OCI-LY7 (cell line): ENCODE results near the gene GALNT9. TPM values are rescaled to one million over a fixed set of nuclear protein-coding genes. Genes with fewer than 3 reads are reported as not detected.

Experiments used
- BruUV-seq: library from RNA; stranded (reverse); fragments of 400-500 nt; replicated peaks from 2 replicates; lab custom pipeline; 2021; lab: Mats Ljungman, UMichigan
- CTCF ChIA-PET: fragments of 300-600 bp; sonication (Branson Sonifier 250); formaldehyde crosslinking; loops from one replicate; lab custom pipeline; 2022; ENCODE audit warnings: antibody characterized with exemption; ENCODE audit not compliant: unreplicated experiment; lab: Charles Lee
- POLR2A ChIA-PET: fragments of 300-600 bp; sonication (Branson Sonifier 250); formaldehyde crosslinking; loops from one replicate; lab custom pipeline; 2022; ENCODE audit warnings: antibody characterized with exemption; lab: Charles Lee
- DNase-seq: peaks from one replicate; pipeline ENCODE4 v3.0.0-alpha.2; 2015; ENCODE audit warnings: low spot score
- H2AFZ ChIP-seq: fragments of 200-600 bp; sonication (generic), shearing (Covaris generic); 2 replicates; pipeline ENCODE4 v1.6.1; 2014; ENCODE audit warnings: mild to moderate bottlenecking, antibody characterized with exemption, low read length, moderate library complexity
- H3K27ac ChIP-seq: fragments of 200-600 bp; sonication (generic); 2 replicates; pipeline ENCODE4 v1.5.1; 2014; ENCODE audit warnings: mixed run types, low read depth, mild to moderate bottlenecking, moderate library complexity, low read length, inconsistent platforms; ENCODE audit not compliant: poor library complexity, severe bottlenecking
- H3K36me3 ChIP-seq: fragments of 200-600 bp; sonication (generic); 2 replicates; pipeline ENCODE4 v1.6.1; 2014; ENCODE audit warnings: mild to moderate bottlenecking, antibody characterized with exemption, low read length, moderate library complexity, mixed read lengths; ENCODE audit not compliant: insufficient read depth
- H3K4me1 ChIP-seq: fragments of 200-600 bp; sonication (generic); 2 replicates; pipeline ENCODE4 v1.5.1; 2014; ENCODE audit warnings: mild to moderate bottlenecking, low read length; ENCODE audit not compliant: insufficient read depth, poor library complexity, severe bottlenecking
- H3K4me2 ChIP-seq: fragments of 200-600 bp; sonication (generic); 2 replicates; pipeline ENCODE4 v1.6.1; 2014; ENCODE audit warnings: mild to moderate bottlenecking, low read length
- H3K4me3 ChIP-seq: fragments of 200-600 bp; sonication (generic); 2 replicates; pipeline ENCODE4 v1.5.1; 2014; ENCODE audit warnings: mild to moderate bottlenecking, low read depth, low read length; ENCODE audit not compliant: poor library complexity, severe bottlenecking
- H3K79me2 ChIP-seq: fragments of 200-600 bp; sonication (generic); 2 replicates; pipeline ENCODE4 v1.6.1; 2016; ENCODE audit warnings: low read depth, mild to moderate bottlenecking, low read length, moderate library complexity, mixed read lengths; ENCODE audit not compliant: insufficient read depth
- H3K9me2 ChIP-seq: fragments of 200-600 bp; sonication (generic); 2 replicates; pipeline ENCODE4 v1.6.1; 2016; ENCODE audit warnings: mild to moderate bottlenecking, low read length, mixed read lengths; ENCODE audit not compliant: insufficient read depth
- H3K9me3 ChIP-seq: fragments of 200-600 bp; sonication (generic); 2 replicates; pipeline ENCODE4 v1.6.1; 2014; ENCODE audit warnings: mild to moderate bottlenecking, mixed run types, low read length, mixed read lengths
- H4K20me1 ChIP-seq: fragments of 200-600 bp; sonication (generic); 2 replicates; pipeline ENCODE4 v1.6.1; 2014; ENCODE audit warnings: mild to moderate bottlenecking, antibody characterized with exemption, low read length, moderate library complexity, mixed read lengths; ENCODE audit not compliant: insufficient read depth
- EZH2phosphoT487 ChIP-seq: fragments of 200-600 bp; sonication (generic); IDR thresholded peaks from 2 replicates; pipeline ENCODE4 v1.6.1; 2018; ENCODE audit warnings: low read depth, borderline replicate concordance, mild to moderate bottlenecking, mixed run types, antibody characterized with exemption, low read length, moderate library complexity, mixed read lengths
- intact Hi-C: fragments of 100-400 bp; cut with micrococcal nuclease; formaldehyde crosslinking; loops from one replicate; pipeline ENCODE4 v1.10.0; 2022; ENCODE audit not compliant: unreplicated experiment
- total RNA-seq, 2 experiments: library from RNA; depleted of rRNA in 1 of 2; stranded (reverse); fragments of >200 nt in 1 of 2; shearing (Covaris generic) in 1 of 2; gene quantifications; 2 replicates each; pipeline ENCODE4 v1.2.3, GENCODE V29; 2014 to 2022
- TF ChIP-seq, protein P1 (sequence below): fragments of 200-600 bp; sonication (generic); conservative IDR thresholded peaks from 2 replicates; pipeline ENCODE4 v1.5.1; 2014; ENCODE audit warnings: mild to moderate bottlenecking, antibody characterized with exemption, low read length, moderate library complexity, mixed read lengths

GALNT9 gene
- total RNA-seq, 2 experiments from 2014 or later: 0.28 TPM; not detected in 1

DNA sequence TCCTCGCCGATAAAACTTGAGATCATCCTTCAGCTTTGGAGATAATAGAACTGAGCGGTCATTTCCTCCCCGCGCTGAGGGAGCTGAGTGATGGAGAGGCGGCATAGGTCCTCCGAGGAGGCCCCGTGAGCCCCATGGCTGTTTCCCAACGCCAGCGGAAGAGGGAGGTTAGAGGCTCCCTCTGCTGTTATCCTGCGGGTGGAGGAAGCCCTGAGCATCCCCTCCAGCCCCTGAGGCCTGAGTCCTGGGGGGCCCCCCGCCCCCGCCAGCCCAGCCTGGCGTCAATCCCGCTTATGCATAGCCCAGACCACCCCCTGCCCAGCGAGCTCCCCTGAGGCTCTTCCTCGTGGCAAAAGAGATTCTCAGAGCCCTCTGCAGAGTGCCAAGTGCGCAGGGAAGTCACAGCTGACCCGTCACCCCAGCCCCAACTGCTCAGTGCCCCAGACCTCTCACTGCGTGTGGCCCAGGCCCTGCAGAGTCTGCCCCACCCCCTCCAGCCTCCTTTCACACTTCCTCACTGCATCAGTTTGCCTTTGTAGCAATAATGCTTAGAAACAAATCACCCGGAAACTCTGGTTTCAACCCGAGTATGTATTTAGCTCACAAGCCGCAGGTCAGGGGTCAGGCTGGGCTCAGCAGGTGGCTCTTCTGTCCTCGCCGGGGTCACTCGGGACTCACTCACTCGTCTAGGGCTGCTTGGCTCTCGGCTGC lies 44.7 kb upstream of the GALNT9 start:
- Histone ChIP-seq H3K9me3 (no peaks in the 10 kb centered on the region), H2AFZ (no peak overlapping the region), H3K4me1 (no peaks in the 10 kb centered on the region), H3K9me2 (no peaks in the 10 kb centered on the region), H4K20me1 (no peaks in the 10 kb centered on the region), H3K27ac (no peak overlapping the region), H3K36me3 (no peaks in the 10 kb centered on the region), H3K4me3 (no peak overlapping the region), H3K4me2 (no peak overlapping the region), H3K79me2 (no peaks in the 10 kb centered on the region)
- ChIA-PET POLR2A (no interaction called here), CTCF (no interaction called here)
- no TSS peak for BruUV-seq
- DNase-seq: no peak
- intact Hi-C loops: no loop called here
- TF ChIP-seq, protein P1, sequence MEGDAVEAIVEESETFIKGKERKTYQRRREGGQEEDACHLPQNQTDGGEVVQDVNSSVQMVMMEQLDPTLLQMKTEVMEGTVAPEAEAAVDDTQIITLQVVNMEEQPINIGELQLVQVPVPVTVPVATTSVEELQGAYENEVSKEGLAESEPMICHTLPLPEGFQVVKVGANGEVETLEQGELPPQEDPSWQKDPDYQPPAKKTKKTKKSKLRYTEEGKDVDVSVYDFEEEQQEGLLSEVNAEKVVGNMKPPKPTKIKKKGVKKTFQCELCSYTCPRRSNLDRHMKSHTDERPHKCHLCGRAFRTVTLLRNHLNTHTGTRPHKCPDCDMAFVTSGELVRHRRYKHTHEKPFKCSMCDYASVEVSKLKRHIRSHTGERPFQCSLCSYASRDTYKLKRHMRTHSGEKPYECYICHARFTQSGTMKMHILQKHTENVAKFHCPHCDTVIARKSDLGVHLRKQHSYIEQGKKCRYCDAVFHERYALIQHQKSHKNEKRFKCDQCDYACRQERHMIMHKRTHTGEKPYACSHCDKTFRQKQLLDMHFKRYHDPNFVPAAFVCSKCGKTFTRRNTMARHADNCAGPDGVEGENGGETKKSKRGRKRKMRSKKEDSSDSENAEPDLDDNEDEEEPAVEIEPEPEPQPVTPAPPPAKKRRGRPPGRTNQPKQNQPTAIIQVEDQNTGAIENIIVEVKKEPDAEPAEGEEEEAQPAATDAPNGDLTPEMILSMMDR: no peak
- TF ChIP-seq EZH2phosphoT487: no peak

DNA sequence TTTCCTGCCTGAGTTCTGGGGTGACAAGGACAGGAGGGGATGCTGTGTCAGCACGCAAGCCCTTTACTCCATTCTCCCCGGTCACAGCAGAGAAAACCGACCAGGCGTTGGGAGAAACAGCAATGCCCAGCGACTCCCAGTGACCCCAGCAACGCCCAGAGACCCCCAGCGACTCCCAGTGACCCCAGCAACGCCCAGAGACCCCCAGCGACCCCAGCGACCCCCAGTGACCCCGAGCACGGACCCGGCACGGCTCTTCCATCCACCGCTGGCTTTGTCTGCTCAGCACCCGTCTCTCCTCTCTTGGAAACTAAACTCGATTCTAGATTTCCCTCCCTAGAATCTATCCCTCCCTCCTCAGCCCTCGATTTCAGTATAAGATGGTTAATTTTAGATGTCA lies 38.5 kb upstream of the GALNT9 start:
- no peak overlapping the region for H2AFZ ChIP-seq
- no peak for DNase-seq
- no peak overlapping the region for H3K4me2 ChIP-seq
- ChIA-PET CTCF (no interaction called here), POLR2A (no interaction called here)
- H3K4me3 ChIP-seq: no peak overlapping the region
- no peak overlapping the region for H3K27ac ChIP-seq
- H3K9me3 ChIP-seq: no peaks in the 10 kb centered on the region
- no TSS peak for BruUV-seq
- H3K79me2 ChIP-seq: no peaks in the 10 kb centered on the region
- no peaks in the 10 kb centered on the region for H4K20me1 ChIP-seq
- intact Hi-C loops: no loop called here
- H3K9me2 ChIP-seq: no peaks in the 10 kb centered on the region
- no peaks in the 10 kb centered on the region for H3K36me3 ChIP-seq
- no peaks in the 10 kb centered on the region for H3K4me1 ChIP-seq
- no peak for TF ChIP-seq EZH2phosphoT487
- TF ChIP-seq, protein P1: no peak

- CTCF ChIA-PET: no interaction called here
- intact Hi-C loops: no loop called here
- Histone ChIP-seq H3K27ac (no peak overlapping the region), H3K79me2 (no peaks in the 10 kb centered on the region), H3K4me3 (no peak overlapping the region), H2AFZ (no peak overlapping the region), H3K9me3 (no peaks in the 10 kb centered on the region), H3K4me2 (no peak overlapping the region), H3K4me1 (no peaks in the 10 kb centered on the region), H3K9me2 (no peaks in the 10 kb centered on the region), H4K20me1 (no peaks in the 10 kb centered on the region), H3K36me3 (no peaks in the 10 kb centered on the region)
- no peak for DNase-seq
- POLR2A ChIA-PET: no interaction called here
- TF ChIP-seq, protein P1: no peak
- TF ChIP-seq EZH2phosphoT487: no peak
- no TSS peak for BruUV-seq
Measured at GRCh38 chr12:132367071-132367851, 37.9 kb upstream of the GALNT9 start.
